K562 (cell line): ENCODE data around the gene CDH6.

Experiments
- CHD1 ChIP-seq: fragments of 200-600 bp; sonication (generic); IDR thresholded peaks from one replicate; pipeline ENCODE4 v1.6.1; 2012; ENCODE audit warnings: mild to moderate bottlenecking, moderate library complexity, low read length, inconsistent platforms
- FOXA1 ChIP-seq: fragments of 450-650 bp; IDR thresholded peaks from 2 replicates; pipeline ENCODE4 v1.6.1; 2016; ENCODE audit warnings: mild to moderate bottlenecking, borderline replicate concordance
- JUN ChIP-seq, 2 experiments: sonication (generic) in 1 of 2; formaldehyde crosslinking in 1 of 2; IDR thresholded peaks; 2 replicates each; pipeline versions ENCODE4 v1.6.1 to v1.8.0; 2012 to 2022; ENCODE audit warnings: borderline replicate concordance in 2 of 2, mild to moderate bottlenecking in 2 of 2, improper control_type of control experiment in 1 of 2, low read depth in 1 of 2, low read length in 1 of 2, missing genetic modification reagents in 1 of 2
- MAFK ChIP-seq: IDR thresholded peaks from 2 replicates; pipeline ENCODE4 v1.6.1; 2011; ENCODE audit warnings: low read length, improper control_type of control experiment
- NRF1 ChIP-seq, 2 experiments: fragments of 450-650 bp; IDR thresholded peaks in 1 of 2; conservative IDR thresholded peaks in 1 of 2; 2 replicates each; pipeline ENCODE4 v1.6.1; 2014; ENCODE audit warnings: mild to moderate bottlenecking in 2 of 2
- POLR2AphosphoS5 ChIP-seq: IDR thresholded peaks from 2 replicates; pipeline ENCODE4 v1.6.1; 2011; ENCODE audit warnings: mild to moderate bottlenecking, low read depth, low read length, moderate library complexity; ENCODE audit not compliant: control insufficient read depth, insufficient read depth
- RFX5 ChIP-seq: IDR thresholded peaks from 2 replicates; pipeline ENCODE4 v1.6.1; 2011; ENCODE audit warnings: low read depth, mild to moderate bottlenecking, improper control_type of control experiment, low read length
- TBP ChIP-seq: optimal IDR thresholded peaks from 2 replicates; pipeline ENCODE3; 2011; ENCODE audit warnings: low read depth, low read length, improper control_type of control experiment
- TCF7 ChIP-seq: sonication (generic); IDR thresholded peaks from 2 replicates; pipeline ENCODE4 v1.6.1; 2016; ENCODE audit warnings: antibody characterized with exemption, borderline replicate concordance
- YY1 ChIP-seq, 3 experiments: IDR thresholded peaks; 2 replicates each; pipeline ENCODE4 v1.6.1; 2011; ENCODE audit warnings: low read length in 2 of 3, mild to moderate bottlenecking in 2 of 3, moderate library complexity in 2 of 3, borderline replicate concordance in 1 of 3, control low read depth in 1 of 3, low read depth in 1 of 3; ENCODE audit not compliant: insufficient read depth in 3 of 3, insufficient replicate concordance in 2 of 3, control insufficient read depth in 1 of 3, insufficient read length in 1 of 3; ENCODE audit errors: extremely low read depth in 1 of 3
- ZBTB33 ChIP-seq: sonication (generic); formaldehyde crosslinking; IDR thresholded peaks from 2 replicates; pipeline ENCODE4 v1.8.1; 2023; ENCODE audit warnings: mild to moderate bottlenecking, missing genetic modification reagents
- TF ChIP-seq, protein P1 (sequence below): sonication (generic); formaldehyde crosslinking; IDR thresholded peaks from 2 replicates; pipeline ENCODE4 v1.5.0; 2020; ENCODE audit warnings: missing genetic modification reagents

- TF ChIP-seq YY1 (IDR thresholded peaks at IDR 0.05; ENCODE audit: borderline replicate concordance in 1 of 3, control insufficient read depth in 1 of 3, extremely low read depth in 1 of 3, insufficient read depth in 3 of 3, insufficient read length in 1 of 3, insufficient replicate concordance in 2 of 3, low read depth in 1 of 3, low read length in 2 of 3) (no peak), TBP (no peak), JUN (IDR thresholded peaks at IDR 0.05; ENCODE audit: borderline replicate concordance, low read depth, low read length) (no peak), JUN (CRISPR knock-in tag; IDR thresholded peaks at IDR 0.05; ENCODE audit: borderline replicate concordance) (no peak), TCF7 (no peak), POLR2AphosphoS5 (no peak), NRF1 (conservative IDR thresholded peaks at IDR 0.05 in 1 of 2, IDR thresholded peaks at IDR 0.05 in 1 of 2) (no peak), ZBTB33 (CRISPR knock-in tag) (no peak), MAFK (no peak), FOXA1 (no peak), RFX5 (no peak), CHD1 (no peak)
- TF ChIP-seq, protein P1, sequence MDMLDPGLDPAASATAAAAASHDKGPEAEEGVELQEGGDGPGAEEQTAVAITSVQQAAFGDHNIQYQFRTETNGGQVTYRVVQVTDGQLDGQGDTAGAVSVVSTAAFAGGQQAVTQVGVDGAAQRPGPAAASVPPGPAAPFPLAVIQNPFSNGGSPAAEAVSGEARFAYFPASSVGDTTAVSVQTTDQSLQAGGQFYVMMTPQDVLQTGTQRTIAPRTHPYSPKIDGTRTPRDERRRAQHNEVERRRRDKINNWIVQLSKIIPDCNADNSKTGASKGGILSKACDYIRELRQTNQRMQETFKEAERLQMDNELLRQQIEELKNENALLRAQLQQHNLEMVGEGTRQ (CRISPR knock-in tag): no peak
Measured at GRCh38 chr5:31372124-31372523, 178.6 kb downstream of the CDH6 start.
